ENCODE results near the gene FXYD6. TPM values are rescaled to one million over a fixed set of nuclear protein-coding genes. Genes with fewer than 3 reads are reported as not detected.

Gene FXYD6
- total and polyA plus RNA-seq, 11 donors: 24.6 to 54.0 (median 39.5) TPM

- no peak for DNase-seq
- Histone ChIP-seq H3K4me1 (peaks cover 0 to 6% (median 0%) of the 10 kb centered on the region in 12 donors), H3K27ac (no peak overlapping the region), H3K27me3 (no peaks in the 10 kb centered on the region), H3K4me3 (no peak overlapping the region), H3K9me3 (no peaks in the 10 kb centered on the region), H3K36me3 (no peaks in the 10 kb centered on the region)
- 71 to 97% (median 88%) methylated on average over 4 to 7 of the region's 7 CpGs for WGBS, 4 donors
- intact Hi-C loops (cut with DNase I): no loop called here
- no peak for ATAC-seq
- TF ChIP-seq CTCF (IDR thresholded peaks at IDR 0.05) (no peak), POLR2A (IDR thresholded peaks at IDR 0.05) (no peak)
Observed at GRCh38 chr11:117923773-117924172, 47.3 kb upstream of the FXYD6 start.

GRCh38 chr11:117923275-117923674, 46.8 kb upstream of the FXYD6 start:
- no peak overlapping the region for H3K4me3 ChIP-seq
- intact Hi-C loops (cut with DNase I): no loop called here
- no peak for TF ChIP-seq POLR2A (IDR thresholded peaks at IDR 0.05)
- no peak for TF ChIP-seq CTCF (IDR thresholded peaks at IDR 0.05)
- 87 to 97% (median 92%) methylated on average over 3 to 4 of the region's 4 CpGs for WGBS, 4 donors
- H3K36me3 ChIP-seq: no peaks in the 10 kb centered on the region
- H3K9me3 ChIP-seq: no peaks in the 10 kb centered on the region
- no peaks in the 10 kb centered on the region for H3K27me3 ChIP-seq
- ATAC-seq (no peak), DNase-seq (no peak)
- H3K27ac ChIP-seq: no peak overlapping the region
- H3K4me1 ChIP-seq: peaks cover 0 to under 1% (median 0%) of the 10 kb centered on the region in 12 donors

- Histone ChIP-seq H3K27me3 (no peaks in the 10 kb centered on the region), H3K9me3 (no peaks in the 10 kb centered on the region), H3K4me3 (no peak overlapping the region), H3K27ac (no peak overlapping the region), H3K36me3 (no peaks in the 10 kb centered on the region), H3K4me1 (no peaks in the 10 kb centered on the region)
- DNase-seq (no peak), ATAC-seq (no peak)
- intact Hi-C loops (cut with DNase I): no loop called here
- 91 to 97% (median 95%) methylated on average over 5 of the region's 5 CpGs for WGBS, 4 donors
- TF ChIP-seq CTCF (IDR thresholded peaks at IDR 0.05): no peak
- no peak for TF ChIP-seq POLR2A (IDR thresholded peaks at IDR 0.05)
Observed at GRCh38 chr11:117921893-117922292, 45.4 kb upstream of the FXYD6 start.

- Histone ChIP-seq H3K36me3 (no peaks in the 10 kb centered on the region), H3K4me3 (no peak overlapping the region), H3K27ac (no peak overlapping the region), H3K27me3 (no peaks in the 10 kb centered on the region), H3K4me1 (no peaks in the 10 kb centered on the region), H3K9me3 (no peaks in the 10 kb centered on the region)
- DNase-seq (no peak), ATAC-seq (no peak)
- TF ChIP-seq POLR2A (IDR thresholded peaks at IDR 0.05) (no peak), CTCF (IDR thresholded peaks at IDR 0.05) (no peak)
- 94 to 98% (median 97%) methylated on average over 2 of the region's 2 CpGs for WGBS, 4 donors
- intact Hi-C loops (cut with DNase I): no loop called here
Observed at GRCh38 chr11:117921456-117921855, 45.0 kb upstream of the FXYD6 start.
